Mesendoderm (in vitro differentiated cells): ENCODE measurements around the gene CCDC73.
A peak's percentile ranks its signal among the peaks of the same experiment; 100 is the strongest.

ENCODE experiments used
- DNase-seq: peaks from one replicate; pipeline ENCODE4 v3.0.0; 2013
- H2AK5ac ChIP-seq: 2 replicates; pipeline ENCODE4 v1.6.1; 2013; ENCODE audit warnings: low read length, inconsistent platforms
- H2BK120ac ChIP-seq: 2 replicates; pipeline ENCODE4 v1.6.1; 2013; ENCODE audit warnings: low read depth, mild to moderate bottlenecking, low read length, moderate library complexity, mixed read lengths
- H2BK15ac ChIP-seq: replicated peaks from 2 replicates; pipeline ENCODE4 v1.6.1; 2013; ENCODE audit warnings: low read depth, mild to moderate bottlenecking, moderate library complexity
- H2BK5ac ChIP-seq: 2 replicates; pipeline ENCODE4 v1.6.1; 2013; ENCODE audit warnings: low read length, inconsistent platforms
- H3K18ac ChIP-seq: 2 replicates; pipeline ENCODE4 v1.6.1; 2013; ENCODE audit warnings: mild to moderate bottlenecking, low read length, mixed read lengths
- H3K23ac ChIP-seq: one replicate; pipeline ENCODE4 v1.6.1; 2013; ENCODE audit warnings: low read length
- H3K27ac ChIP-seq: 2 replicates; pipeline ENCODE4 v1.5.1; 2013; ENCODE audit warnings: low read depth, mild to moderate bottlenecking, inconsistent platforms, low read length, moderate library complexity
- H3K27me3 ChIP-seq: 2 replicates; pipeline ENCODE4 v1.6.1; 2013; ENCODE audit warnings: low read length, control low read depth, mild to moderate bottlenecking, inconsistent platforms; ENCODE audit not compliant: insufficient read depth, poor library complexity
- H3K36me3 ChIP-seq: 2 replicates; pipeline ENCODE4 v1.6.1; 2013; ENCODE audit warnings: low read length, inconsistent platforms; ENCODE audit not compliant: control insufficient read depth, insufficient read depth
- H3K4ac ChIP-seq: one replicate; pipeline ENCODE4 v1.6.1; 2013; ENCODE audit warnings: low read depth, mild to moderate bottlenecking, low read length, moderate library complexity
- H3K4me1 ChIP-seq: 2 replicates; pipeline ENCODE4 v1.6.1; 2013; ENCODE audit warnings: low read depth, low read length, inconsistent platforms; ENCODE audit not compliant: control insufficient read depth
- H3K4me2 ChIP-seq: 2 replicates; pipeline ENCODE4 v1.6.1; 2013; ENCODE audit warnings: low read length
- H3K4me3 ChIP-seq: 2 replicates; pipeline ENCODE4 v1.5.1; 2013; ENCODE audit warnings: mild to moderate bottlenecking, low read length
- H3K56ac ChIP-seq: one replicate; pipeline ENCODE4 v1.6.1; 2013; ENCODE audit warnings: low read length
- H3K79me1 ChIP-seq: 2 replicates; pipeline ENCODE4 v1.6.1; 2013; ENCODE audit warnings: low read length, inconsistent platforms
- H3K79me2 ChIP-seq: 2 replicates; pipeline ENCODE4 v1.6.1; 2013; ENCODE audit warnings: mild to moderate bottlenecking, low read length; ENCODE audit not compliant: control insufficient read depth, insufficient read depth
- H3K9ac ChIP-seq: 2 replicates; pipeline ENCODE4 v1.6.1; 2013; ENCODE audit warnings: low read length, inconsistent platforms
- H4K5ac ChIP-seq: one replicate; pipeline ENCODE4 v1.6.1; 2013; ENCODE audit warnings: low read length
- H4K8ac ChIP-seq: one replicate; pipeline ENCODE4 v1.6.1; 2013; ENCODE audit warnings: low read depth, mild to moderate bottlenecking, control low read depth, low read length, moderate library complexity
- WGBS: extraction: QIAGEN DNeasy Blood & Tissue Kit; methylation state at CpG from one replicate; pipeline ENCODE4 v1.1.7; 2013; ENCODE audit warnings: low lambda C conversion rate, missing lambda C conversion rate; ENCODE audit not compliant: insufficient coverage; ENCODE audit errors: extremely low coverage; 5-methylcytosine and 5-hydroxymethylcytosine counted together

Gene CCDC73

GRCh38 chr11:32583459-32584271, 210.8 kb downstream of the CCDC73 start, which contains the start of gene EIF3M:
Gene EIF3M (plus strand): TSS chr11:32583831. CDS start chr11:32583888, 57 bp downstream.
- no peaks in the 10 kb centered on the region for H3K36me3 ChIP-seq
- no peak within 1 kb of the TSS for H2BK120ac ChIP-seq
- peak within 1 kb of the TSS; percentile 46 for H3K4ac ChIP-seq
- peak within 1 kb of the TSS; percentile 15 for H3K18ac ChIP-seq
- peak within 1 kb of the TSS; percentile 99 for H4K5ac ChIP-seq
- peaks cover 41% of the 10 kb centered on the region for H3K79me2 ChIP-seq
- peaks cover 7% of the 10 kb centered on the region for H3K4me1 ChIP-seq
- H3K27me3 ChIP-seq, result no peaks in the 10 kb centered on the region
- no peak within 1 kb of the TSS for H2BK15ac ChIP-seq
- peak within 1 kb of the TSS; percentile 66 for H3K23ac ChIP-seq
- H3K56ac ChIP-seq, result peak within 1 kb of the TSS; percentile 97
- H3K79me1 ChIP-seq, result peaks cover 2% of the 10 kb centered on the region
- peak within 1 kb of the TSS; percentile 19 for H3K27ac ChIP-seq
- H2BK5ac ChIP-seq, result no peak within 1 kb of the TSS
- no peak within 1 kb of the TSS for H2AK5ac ChIP-seq
- H4K8ac ChIP-seq, result peak within 1 kb of the TSS; percentile 88
- H3K4me3 ChIP-seq, result peak within 1 kb of the TSS; percentile 98
- WGBS, result no CpG with 5 or more reads among the region's 70 CpGs
- peak within 1 kb of the TSS; percentile 94 for H3K9ac ChIP-seq
- DNase-seq, result peak; percentile 98
- H3K4me2 ChIP-seq, result peak within 1 kb of the TSS; percentile 76

GRCh38 chr11:32581556-32581955, 212.9 kb downstream of the CCDC73 start:
- Histone ChIP-seq H4K5ac (no peak overlapping the region), H2BK15ac (no peak overlapping the region), H3K4me1 (peaks cover 6% of the 10 kb centered on the region), H3K27ac (no peak overlapping the region), H4K8ac (no peak overlapping the region), H3K9ac (no peak overlapping the region), H3K27me3 (no peaks in the 10 kb centered on the region), H3K79me1 (no peaks in the 10 kb centered on the region), H3K79me2 (peaks cover 29% of the 10 kb centered on the region), H2BK5ac (no peak overlapping the region), H3K4me2 (no peak overlapping the region), H2BK120ac (no peak overlapping the region), H3K18ac (no peak overlapping the region), H3K4ac (no peak overlapping the region), H2AK5ac (no peak overlapping the region), H3K23ac (no peak overlapping the region), H3K36me3 (no peaks in the 10 kb centered on the region), H3K56ac (no peak overlapping the region), H3K4me3 (no peak overlapping the region)
- DNase-seq, result no peak
- no CpG with 5 or more reads among the region's 3 CpGs for WGBS

GRCh38 chr11:32580967-32581366, 213.5 kb downstream of the CCDC73 start:
- Histone ChIP-seq H3K79me1 (no peaks in the 10 kb centered on the region), H3K56ac (no peak overlapping the region), H4K8ac (no peak overlapping the region), H3K79me2 (peaks cover 23% of the 10 kb centered on the region), H3K27me3 (no peaks in the 10 kb centered on the region), H2AK5ac (no peak overlapping the region), H2BK120ac (no peak overlapping the region), H3K4me1 (peaks cover 2% of the 10 kb centered on the region), H3K9ac (no peak overlapping the region), H3K4ac (no peak overlapping the region), H3K36me3 (no peaks in the 10 kb centered on the region), H3K27ac (no peak overlapping the region), H3K18ac (no peak overlapping the region), H2BK15ac (no peak overlapping the region), H2BK5ac (no peak overlapping the region), H4K5ac (no peak overlapping the region), H3K4me3 (no peak overlapping the region), H3K4me2 (no peak overlapping the region), H3K23ac (no peak overlapping the region)
- no CpG with 5 or more reads among the region's 2 CpGs for WGBS
- DNase-seq, result peak; percentile 25

GRCh38 chr11:32576456-32576855, 218.0 kb downstream of the CCDC73 start:
- whole genome bisulfite sequencing, result no CpG with 5 or more reads among the region's 1 CpG
- no peak overlapping the region for H3K23ac ChIP-seq
- H3K18ac ChIP-seq, result no peak overlapping the region
- H4K8ac ChIP-seq, result no peak overlapping the region
- no peak overlapping the region for H3K4me2 ChIP-seq
- no peak overlapping the region for H3K56ac ChIP-seq
- H3K4me3 ChIP-seq, result no peak overlapping the region
- no peak overlapping the region for H3K4ac ChIP-seq
- DNase-seq, result no peak
- H4K5ac ChIP-seq, result no peak overlapping the region
- H2BK120ac ChIP-seq, result no peak overlapping the region
- no peak overlapping the region for H2BK15ac ChIP-seq
- no peak overlapping the region for H3K27ac ChIP-seq
- no peaks in the 10 kb centered on the region for H3K4me1 ChIP-seq
- H3K79me1 ChIP-seq, result no peaks in the 10 kb centered on the region
- H3K36me3 ChIP-seq, result no peaks in the 10 kb centered on the region
- no peak overlapping the region for H3K9ac ChIP-seq
- no peak overlapping the region for H2BK5ac ChIP-seq
- no peak overlapping the region for H2AK5ac ChIP-seq
- H3K27me3 ChIP-seq, result no peaks in the 10 kb centered on the region
- H3K79me2 ChIP-seq, result no peaks in the 10 kb centered on the region

GRCh38 chr11:32575070-32575469, 219.4 kb downstream of the CCDC73 start:
- no peak overlapping the region for H3K9ac ChIP-seq
- H2BK5ac ChIP-seq, result no peak overlapping the region
- no peak overlapping the region for H4K5ac ChIP-seq
- DNase-seq, result peak; percentile 93
- no peak overlapping the region for H2BK120ac ChIP-seq
- no peak overlapping the region for H3K27ac ChIP-seq
- H3K4me3 ChIP-seq, result no peak overlapping the region
- no peaks in the 10 kb centered on the region for H3K27me3 ChIP-seq
- no peak overlapping the region for H4K8ac ChIP-seq
- H3K4me1 ChIP-seq, result peaks cover 6% of the 10 kb centered on the region
- no peak overlapping the region for H3K18ac ChIP-seq
- no peak overlapping the region for H3K4me2 ChIP-seq
- H3K79me1 ChIP-seq, result no peaks in the 10 kb centered on the region
- no CpG with 5 or more reads among the region's 2 CpGs for WGBS
- no peaks in the 10 kb centered on the region for H3K36me3 ChIP-seq
- no peaks in the 10 kb centered on the region for H3K79me2 ChIP-seq
- H2AK5ac ChIP-seq, result no peak overlapping the region
- no peak overlapping the region for H3K23ac ChIP-seq
- no peak overlapping the region for H3K56ac ChIP-seq
- no peak overlapping the region for H3K4ac ChIP-seq
- no peak overlapping the region for H2BK15ac ChIP-seq
